Measurements from ENCODE around the gene MIDN.
A peak's percentile ranks its signal among the peaks of the same experiment; 100 is the strongest.

The MIDN gene

DNA sequence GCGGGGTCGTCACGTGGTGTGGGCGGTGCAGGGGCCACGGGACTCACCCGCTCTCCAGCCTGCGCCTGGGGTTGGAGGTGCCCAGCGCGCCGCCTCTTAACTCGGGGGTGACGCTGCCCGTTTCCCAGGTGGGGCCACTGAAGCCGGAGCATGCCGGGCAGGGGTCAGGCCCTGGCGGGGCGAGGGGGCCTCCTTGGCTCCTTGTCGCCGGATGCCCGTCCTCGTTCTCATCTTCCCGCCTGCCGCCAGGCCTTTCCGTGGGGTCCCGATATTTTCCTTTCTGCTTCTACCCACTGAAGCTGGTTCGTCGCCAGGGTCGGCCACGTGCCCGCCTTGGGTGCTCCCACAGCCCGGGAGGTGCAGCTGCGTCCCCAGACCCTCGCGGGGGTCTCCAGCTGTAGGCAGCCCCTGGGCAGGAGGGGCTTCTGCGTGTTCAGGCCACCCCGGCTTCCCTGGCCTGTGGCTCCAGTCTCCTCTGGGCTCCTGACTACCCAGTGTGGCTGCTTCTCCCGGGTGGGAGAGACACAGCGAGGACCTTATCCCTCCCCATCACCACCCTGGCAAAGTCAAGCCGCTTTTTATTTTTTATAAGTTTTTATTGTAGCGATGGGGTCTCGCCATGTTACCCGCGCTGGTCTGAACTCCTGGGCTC lies 27.7 kb downstream of the MIDN start (continued):
- TF ChIP-seq, protein P1, sequence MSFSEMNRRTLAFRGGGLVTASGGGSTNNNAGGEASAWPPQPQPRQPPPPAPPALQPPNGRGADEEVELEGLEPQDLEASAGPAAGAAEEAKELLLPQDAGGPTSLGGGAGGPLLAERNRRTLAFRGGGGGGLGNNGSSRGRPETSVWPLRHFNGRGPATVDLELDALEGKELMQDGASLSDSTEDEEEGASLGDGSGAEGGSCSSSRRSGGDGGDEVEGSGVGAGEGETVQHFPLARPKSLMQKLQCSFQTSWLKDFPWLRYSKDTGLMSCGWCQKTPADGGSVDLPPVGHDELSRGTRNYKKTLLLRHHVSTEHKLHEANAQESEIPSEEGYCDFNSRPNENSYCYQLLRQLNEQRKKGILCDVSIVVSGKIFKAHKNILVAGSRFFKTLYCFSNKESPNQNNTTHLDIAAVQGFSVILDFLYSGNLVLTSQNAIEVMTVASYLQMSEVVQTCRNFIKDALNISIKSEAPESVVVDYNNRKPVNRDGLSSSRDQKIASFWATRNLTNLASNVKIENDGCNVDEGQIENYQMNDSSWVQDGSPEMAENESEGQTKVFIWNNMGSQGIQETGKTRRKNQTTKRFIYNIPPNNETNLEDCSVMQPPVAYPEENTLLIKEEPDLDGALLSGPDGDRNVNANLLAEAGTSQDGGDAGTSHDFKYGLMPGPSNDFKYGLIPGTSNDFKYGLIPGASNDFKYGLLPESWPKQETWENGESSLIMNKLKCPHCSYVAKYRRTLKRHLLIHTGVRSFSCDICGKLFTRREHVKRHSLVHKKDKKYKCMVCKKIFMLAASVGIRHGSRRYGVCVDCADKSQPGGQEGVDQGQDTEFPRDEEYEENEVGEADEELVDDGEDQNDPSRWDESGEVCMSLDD (tag by site-specific recombination; IDR thresholded peaks at IDR 0.05) = peak; percentile 69; the same call in 1 of the 2 replicates
- TF ChIP-seq, protein P2, sequence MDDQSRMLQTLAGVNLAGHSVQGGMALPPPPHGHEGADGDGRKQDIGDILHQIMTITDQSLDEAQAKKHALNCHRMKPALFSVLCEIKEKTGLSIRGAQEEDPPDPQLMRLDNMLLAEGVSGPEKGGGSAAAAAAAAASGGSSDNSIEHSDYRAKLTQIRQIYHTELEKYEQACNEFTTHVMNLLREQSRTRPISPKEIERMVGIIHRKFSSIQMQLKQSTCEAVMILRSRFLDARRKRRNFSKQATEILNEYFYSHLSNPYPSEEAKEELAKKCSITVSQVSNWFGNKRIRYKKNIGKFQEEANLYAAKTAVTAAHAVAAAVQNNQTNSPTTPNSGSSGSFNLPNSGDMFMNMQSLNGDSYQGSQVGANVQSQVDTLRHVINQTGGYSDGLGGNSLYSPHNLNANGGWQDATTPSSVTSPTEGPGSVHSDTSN (CRISPR knock-in tag; IDR thresholded peaks at IDR 0.05) = no peak
- TF ChIP-seq ZXDB (tag by site-specific recombination; IDR thresholded peaks at IDR 0.05) = peak; percentile 97
- TF ChIP-seq ZNF211 (tag by site-specific recombination; IDR thresholded peaks at IDR 0.05; ENCODE audit: low read depth) = no peak
- no peak for TF ChIP-seq KLF7 (tag by site-specific recombination; IDR thresholded peaks at IDR 0.05; ENCODE audit: borderline replicate concordance)
- TF ChIP-seq, protein P3, sequence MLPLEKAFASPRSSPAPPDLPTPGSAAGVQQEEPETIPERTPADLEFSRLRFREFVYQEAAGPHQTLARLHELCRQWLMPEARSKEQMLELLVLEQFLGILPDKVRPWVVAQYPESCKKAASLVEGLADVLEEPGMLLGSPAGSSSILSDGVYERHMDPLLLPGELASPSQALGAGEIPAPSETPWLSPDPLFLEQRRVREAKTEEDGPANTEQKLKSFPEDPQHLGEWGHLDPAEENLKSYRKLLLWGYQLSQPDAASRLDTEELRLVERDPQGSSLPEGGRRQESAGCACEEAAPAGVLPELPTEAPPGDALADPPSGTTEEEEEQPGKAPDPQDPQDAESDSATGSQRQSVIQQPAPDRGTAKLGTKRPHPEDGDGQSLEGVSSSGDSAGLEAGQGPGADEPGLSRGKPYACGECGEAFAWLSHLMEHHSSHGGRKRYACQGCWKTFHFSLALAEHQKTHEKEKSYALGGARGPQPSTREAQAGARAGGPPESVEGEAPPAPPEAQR (tag by site-specific recombination; IDR thresholded peaks at IDR 0.05) = no peak
- TF ChIP-seq ZFP41 (tag by site-specific recombination; IDR thresholded peaks at IDR 0.05; ENCODE audit: borderline replicate concordance) = no peak
- 0 out of 2 replicates have a peak, but pooled peaks have one; percentile 35 for TF ChIP-seq ZNF501 (tag by site-specific recombination; IDR thresholded peaks at IDR 0.05)
- TF ChIP-seq ZNF354C (tag by site-specific recombination; IDR thresholded peaks at IDR 0.05; ENCODE audit: borderline replicate concordance, low read depth) = no peak
- no peak for TF ChIP-seq ZNF175 (tag by site-specific recombination; IDR thresholded peaks at IDR 0.05)
- TF ChIP-seq, protein P4, sequence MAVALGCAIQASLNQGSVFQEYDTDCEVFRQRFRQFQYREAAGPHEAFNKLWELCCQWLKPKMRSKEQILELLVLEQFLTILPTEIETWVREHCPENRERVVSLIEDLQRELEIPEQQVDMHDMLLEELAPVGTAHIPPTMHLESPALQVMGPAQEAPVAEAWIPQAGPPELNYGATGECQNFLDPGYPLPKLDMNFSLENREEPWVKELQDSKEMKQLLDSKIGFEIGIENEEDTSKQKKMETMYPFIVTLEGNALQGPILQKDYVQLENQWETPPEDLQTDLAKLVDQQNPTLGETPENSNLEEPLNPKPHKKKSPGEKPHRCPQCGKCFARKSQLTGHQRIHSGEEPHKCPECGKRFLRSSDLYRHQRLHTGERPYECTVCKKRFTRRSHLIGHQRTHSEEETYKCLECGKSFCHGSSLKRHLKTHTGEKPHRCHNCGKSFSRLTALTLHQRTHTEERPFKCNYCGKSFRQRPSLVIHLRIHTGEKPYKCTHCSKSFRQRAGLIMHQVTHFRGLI (tag by site-specific recombination; IDR thresholded peaks at IDR 0.05) = 0 out of 2 replicates have a peak, but pooled peaks have one; percentile 42
- TF ChIP-seq ZFHX2 (tag by site-specific recombination; conservative IDR thresholded peaks at IDR 0.05) = peak; percentile 99
- TF ChIP-seq SCRT2 (tag by site-specific recombination; IDR thresholded peaks at IDR 0.05) = no peak; the same call in 1 of the 2 replicates
- peak; percentile 92 for TF ChIP-seq GLIS2 (tag by site-specific recombination; IDR thresholded peaks at IDR 0.05)
- TF ChIP-seq GFI1B (tag by site-specific recombination; IDR thresholded peaks at IDR 0.05) = no peak
- TF ChIP-seq ZNF248 (tag by site-specific recombination; IDR thresholded peaks at IDR 0.05) = no peak
- TF ChIP-seq ZBTB48 (tag by site-specific recombination; IDR thresholded peaks at IDR 0.05) = no peak; the same call in 1 of the 2 replicates
- no peak for TF ChIP-seq GLI4 (tag by site-specific recombination; IDR thresholded peaks at IDR 0.05)
- TF ChIP-seq, protein P5, sequence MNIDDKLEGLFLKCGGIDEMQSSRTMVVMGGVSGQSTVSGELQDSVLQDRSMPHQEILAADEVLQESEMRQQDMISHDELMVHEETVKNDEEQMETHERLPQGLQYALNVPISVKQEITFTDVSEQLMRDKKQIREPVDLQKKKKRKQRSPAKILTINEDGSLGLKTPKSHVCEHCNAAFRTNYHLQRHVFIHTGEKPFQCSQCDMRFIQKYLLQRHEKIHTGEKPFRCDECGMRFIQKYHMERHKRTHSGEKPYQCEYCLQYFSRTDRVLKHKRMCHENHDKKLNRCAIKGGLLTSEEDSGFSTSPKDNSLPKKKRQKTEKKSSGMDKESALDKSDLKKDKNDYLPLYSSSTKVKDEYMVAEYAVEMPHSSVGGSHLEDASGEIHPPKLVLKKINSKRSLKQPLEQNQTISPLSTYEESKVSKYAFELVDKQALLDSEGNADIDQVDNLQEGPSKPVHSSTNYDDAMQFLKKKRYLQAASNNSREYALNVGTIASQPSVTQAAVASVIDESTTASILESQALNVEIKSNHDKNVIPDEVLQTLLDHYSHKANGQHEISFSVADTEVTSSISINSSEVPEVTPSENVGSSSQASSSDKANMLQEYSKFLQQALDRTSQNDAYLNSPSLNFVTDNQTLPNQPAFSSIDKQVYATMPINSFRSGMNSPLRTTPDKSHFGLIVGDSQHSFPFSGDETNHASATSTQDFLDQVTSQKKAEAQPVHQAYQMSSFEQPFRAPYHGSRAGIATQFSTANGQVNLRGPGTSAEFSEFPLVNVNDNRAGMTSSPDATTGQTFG (tag by site-specific recombination; IDR thresholded peaks at IDR 0.05; ENCODE audit: borderline replicate concordance) = no peak
- no peak for TF ChIP-seq WT1 (tag by site-specific recombination; IDR thresholded peaks at IDR 0.05)
- TF ChIP-seq, protein P6, sequence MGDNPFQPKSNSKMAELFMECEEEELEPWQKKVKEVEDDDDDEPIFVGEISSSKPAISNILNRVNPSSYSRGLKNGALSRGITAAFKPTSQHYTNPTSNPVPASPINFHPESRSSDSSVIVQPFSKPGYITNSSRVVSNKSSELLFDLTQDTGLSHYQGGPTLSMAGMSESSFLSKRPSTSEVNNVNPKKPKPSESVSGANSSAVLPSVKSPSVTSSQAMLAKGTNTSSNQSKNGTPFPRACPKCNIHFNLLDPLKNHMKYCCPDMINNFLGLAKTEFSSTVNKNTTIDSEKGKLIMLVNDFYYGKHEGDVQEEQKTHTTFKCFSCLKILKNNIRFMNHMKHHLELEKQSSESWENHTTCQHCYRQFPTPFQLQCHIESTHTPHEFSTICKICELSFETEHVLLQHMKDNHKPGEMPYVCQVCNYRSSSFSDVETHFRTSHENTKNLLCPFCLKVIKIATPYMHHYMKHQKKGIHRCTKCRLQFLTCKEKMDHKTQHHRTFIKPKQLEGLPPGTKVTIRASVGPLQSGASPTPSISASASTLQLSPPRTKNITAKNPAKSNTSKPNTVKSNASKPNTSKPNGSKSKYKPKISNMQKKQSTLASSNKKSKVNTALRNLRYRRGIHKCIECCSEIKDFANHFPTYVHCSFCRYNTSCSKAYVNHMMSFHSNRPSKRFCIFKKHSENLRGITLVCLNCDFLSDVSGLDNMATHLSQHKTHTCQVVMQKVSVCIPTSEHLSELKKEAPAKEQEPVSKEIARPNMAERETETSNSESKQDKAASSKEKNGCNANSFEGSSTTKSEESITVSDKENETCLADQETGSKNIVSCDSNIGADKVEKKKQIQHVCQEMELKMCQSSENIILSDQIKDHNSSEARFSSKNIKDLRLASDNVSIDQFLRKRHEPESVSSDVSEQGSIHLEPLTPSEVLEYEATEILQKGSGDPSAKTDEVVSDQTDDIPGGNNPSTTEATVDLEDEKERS (tag by site-specific recombination; IDR thresholded peaks at IDR 0.05) = no peak
- TF ChIP-seq, protein P7, sequence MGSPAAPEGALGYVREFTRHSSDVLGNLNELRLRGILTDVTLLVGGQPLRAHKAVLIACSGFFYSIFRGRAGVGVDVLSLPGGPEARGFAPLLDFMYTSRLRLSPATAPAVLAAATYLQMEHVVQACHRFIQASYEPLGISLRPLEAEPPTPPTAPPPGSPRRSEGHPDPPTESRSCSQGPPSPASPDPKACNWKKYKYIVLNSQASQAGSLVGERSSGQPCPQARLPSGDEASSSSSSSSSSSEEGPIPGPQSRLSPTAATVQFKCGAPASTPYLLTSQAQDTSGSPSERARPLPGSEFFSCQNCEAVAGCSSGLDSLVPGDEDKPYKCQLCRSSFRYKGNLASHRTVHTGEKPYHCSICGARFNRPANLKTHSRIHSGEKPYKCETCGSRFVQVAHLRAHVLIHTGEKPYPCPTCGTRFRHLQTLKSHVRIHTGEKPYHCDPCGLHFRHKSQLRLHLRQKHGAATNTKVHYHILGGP (tag by site-specific recombination; IDR thresholded peaks at IDR 0.05) = no peak
- no peak for TF ChIP-seq ZSCAN30 (tag by site-specific recombination; IDR thresholded peaks at IDR 0.05)
- TF ChIP-seq ZNF585B (tag by site-specific recombination; IDR thresholded peaks at IDR 0.05) = no peak
- 0 out of 2 replicates have a peak, but pooled peaks have one; percentile 3 for TF ChIP-seq ZNF677 (tag by site-specific recombination; IDR thresholded peaks at IDR 0.05)
